CMK (cell line): ENCODE data around the gene HSPA6.
"Not testable (repeated sequence)": the region's sequence is repeated elsewhere in the genome, so short reads cannot be mapped to it uniquely, and the experiment has no call there.

ENCODE experiments used
- DNase-seq: peaks from one replicate; pipeline ENCODE4 v3.0.0-alpha.2; 2010; ENCODE audit warnings: low read depth

HSPA6 gene

DNA sequence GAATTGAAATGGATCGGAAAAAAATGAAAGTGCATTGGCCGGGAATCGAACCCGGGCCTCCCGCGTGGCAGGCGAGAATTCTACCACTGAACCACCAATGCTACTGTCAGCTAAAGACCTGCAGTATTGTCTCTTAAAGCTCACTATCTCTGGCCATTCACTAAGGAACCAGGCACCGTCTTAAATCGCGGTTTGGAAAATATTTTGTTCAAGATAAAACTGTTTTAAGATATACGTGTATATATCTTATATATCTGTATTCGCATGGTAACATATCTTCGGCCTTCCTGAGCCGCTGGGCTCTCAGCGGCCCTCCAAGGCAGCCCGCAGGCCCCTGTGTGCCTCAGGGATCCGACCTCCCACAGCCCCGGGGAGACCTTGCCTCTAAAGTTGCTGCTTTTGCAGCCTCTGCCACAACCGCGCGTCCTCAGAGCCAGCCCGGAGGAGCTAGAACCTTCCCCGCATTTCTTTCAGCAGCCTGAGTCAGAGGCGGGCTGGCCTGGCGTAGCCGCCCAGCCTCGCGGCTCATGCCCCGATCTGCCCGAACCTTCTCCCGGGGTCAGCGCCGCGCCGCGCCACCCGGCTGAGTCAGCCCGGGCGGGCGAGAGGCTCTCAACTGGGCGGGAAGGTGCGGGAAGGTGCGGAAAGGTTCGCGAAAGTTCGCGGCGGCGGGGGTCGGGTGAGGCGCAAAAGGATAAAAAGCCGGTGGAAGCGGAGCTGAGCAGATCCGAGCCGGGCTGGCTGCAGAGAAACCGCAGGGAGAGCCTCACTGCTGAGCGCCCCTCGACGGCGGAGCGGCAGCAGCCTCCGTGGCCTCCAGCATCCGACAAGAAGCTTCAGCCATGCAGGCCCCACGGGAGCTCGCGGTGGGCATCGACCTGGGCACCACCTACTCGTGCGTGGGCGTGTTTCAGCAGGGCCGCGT, at the start of gene HSPA6:
Gene HSPA6, plus strand, starts transcription at position 724 of the 925 bp plus-strand sequence. Its CDS starts 119 bp downstream, at position 843.
- DNase-seq: not testable (repeated sequence)

DNA sequence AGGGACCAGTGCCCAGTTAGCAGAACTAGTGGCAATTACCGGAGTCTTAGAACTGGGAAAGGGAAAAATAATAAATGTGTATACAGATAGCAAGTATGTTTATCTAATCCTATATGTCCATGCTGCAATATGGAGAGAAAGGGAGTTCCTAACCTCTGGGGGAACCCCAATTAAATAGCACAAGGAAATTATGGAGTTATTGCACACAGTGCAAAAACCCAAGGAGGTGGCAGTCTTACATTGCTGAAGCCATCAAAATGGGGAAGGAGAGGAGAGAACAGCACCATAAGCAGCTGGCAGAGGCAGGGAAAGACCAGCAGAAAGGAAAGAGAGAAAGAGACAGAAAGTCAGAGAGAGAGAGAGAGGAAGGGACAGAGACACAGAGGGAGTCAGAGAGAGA, 46.6 kb upstream of the HSPA6 start:
- DNase-seq: not testable (repeated sequence)

DNA sequence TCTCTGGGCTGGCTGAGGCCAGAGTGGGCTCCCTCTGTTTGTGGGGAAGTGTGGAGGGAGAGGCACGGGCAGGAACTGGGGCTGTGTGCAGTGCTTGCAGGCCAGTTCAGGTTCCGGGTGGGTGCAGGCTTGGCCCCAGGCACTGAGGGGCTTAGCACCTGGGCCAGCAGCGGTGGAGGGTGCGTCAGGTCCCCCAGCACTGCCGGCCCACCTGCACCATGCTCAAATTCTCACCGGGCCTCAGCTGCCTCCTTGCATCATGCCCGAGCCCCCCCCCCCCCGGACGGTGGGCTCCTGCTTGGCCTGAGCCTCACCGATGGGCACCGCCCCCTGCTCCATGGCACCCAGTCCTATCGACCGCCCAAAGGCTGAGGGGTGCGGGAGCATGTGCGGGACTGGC, 45.4 kb upstream of the HSPA6 start:
- DNase-seq: no peak

DNA sequence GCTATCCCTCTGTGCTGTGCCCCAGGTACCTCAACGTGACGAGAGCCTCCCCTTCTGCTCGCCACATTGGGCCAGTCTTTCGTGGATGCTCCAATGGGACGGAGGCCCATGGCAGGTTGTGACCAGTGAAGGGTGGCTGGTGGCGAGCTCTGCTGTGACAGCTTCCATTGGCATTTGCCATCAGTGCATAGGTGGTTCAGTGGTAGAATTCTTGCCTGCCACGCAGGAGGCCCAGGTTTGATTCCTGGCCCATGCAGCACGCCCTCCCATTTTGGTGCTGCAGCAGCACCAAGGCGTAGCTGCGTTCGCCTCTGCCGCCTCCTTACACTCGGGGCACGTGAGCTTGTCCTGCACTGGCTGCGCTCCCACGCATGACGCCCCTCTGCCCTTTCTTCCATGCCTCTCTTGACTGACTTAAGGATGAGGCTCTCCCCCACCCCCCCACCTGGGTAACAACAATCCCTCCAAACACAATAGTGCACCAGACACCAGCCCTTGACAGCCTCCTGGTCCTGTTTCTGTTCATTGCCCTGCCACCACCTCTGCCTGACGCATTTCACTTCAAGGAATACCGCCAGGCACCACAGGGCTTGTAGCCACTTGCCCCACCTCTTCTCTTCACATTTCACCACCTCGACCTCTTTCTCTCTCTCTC, 43.8 kb upstream of the HSPA6 start:
- DNase-seq: no peak

DNA sequence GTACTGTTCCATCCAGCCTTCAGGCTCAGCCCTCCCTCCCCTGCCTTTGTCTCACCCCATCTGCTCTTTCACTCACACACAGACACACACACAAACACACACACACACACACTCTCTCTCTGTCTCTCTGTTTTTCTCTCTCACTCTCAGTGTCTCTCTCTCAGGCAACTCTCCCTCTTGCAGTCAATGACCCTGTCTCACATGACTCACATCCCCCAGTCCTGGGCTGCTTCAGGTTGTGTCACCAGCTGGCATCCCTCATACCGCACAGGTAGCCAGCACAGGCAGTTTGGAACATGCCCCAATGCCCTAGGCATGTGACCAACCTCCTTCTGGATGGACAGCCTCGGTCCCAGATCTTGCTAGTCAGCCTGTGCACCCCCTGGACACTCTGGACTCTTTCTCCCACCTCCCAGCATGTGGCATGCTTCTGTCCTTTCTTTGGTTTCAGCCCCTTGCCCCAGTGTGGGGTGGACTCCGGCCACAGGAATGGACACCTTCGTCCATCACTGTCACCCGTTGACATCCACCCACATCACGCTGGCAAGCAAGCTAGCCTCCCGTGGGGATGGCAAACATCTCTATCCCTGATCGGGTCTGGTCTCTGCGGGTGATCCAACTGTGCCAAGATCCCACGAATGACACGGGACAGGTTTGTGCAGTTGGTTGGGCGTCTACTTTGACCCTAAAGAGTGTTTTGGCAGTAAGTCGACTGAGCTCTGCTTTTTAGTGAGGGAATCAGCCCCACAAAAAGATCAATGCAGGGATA, 42.5 kb upstream of the HSPA6 start:
- no peak for DNase-seq

DNA sequence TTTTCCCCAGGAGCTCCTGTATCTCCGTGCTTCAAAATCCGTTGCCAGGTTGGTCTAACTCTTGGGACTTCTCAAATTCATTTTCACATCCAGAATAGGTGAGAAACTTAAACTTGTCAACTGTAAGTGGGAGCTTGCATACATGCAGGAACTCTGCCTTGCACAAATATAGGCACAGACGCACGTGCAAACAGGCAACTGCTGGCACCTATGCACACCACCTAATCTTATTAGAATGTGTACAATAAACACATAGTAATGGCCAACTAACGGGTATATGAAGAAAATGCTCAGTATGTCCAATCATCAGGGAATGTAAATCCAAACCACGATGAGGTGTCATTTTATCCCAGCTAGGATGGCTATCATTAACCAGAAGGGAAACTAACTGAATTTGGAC, 41.7 kb upstream of the HSPA6 start:
- DNase-seq: no peak

DNA sequence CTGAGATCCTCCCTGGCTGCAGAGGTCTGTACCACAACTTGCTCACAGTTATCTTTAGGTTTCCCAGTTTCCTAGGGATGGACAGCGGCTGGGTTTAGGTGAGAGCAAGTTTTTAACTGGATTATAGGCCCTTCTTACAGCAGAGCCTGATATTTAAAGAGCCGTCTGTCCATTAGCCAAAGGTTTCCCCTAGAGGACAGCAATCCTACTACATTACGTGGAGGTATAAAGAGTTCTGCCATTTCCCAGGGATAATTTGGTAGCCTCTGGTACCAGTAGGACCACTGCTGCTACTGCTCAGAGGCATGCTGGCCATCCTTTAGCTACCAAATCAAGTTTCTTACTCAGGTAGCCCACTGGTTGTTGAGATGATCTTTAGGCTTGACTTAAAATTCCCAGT, 41.0 kb upstream of the HSPA6 start:
- no peak for DNase-seq

DNA sequence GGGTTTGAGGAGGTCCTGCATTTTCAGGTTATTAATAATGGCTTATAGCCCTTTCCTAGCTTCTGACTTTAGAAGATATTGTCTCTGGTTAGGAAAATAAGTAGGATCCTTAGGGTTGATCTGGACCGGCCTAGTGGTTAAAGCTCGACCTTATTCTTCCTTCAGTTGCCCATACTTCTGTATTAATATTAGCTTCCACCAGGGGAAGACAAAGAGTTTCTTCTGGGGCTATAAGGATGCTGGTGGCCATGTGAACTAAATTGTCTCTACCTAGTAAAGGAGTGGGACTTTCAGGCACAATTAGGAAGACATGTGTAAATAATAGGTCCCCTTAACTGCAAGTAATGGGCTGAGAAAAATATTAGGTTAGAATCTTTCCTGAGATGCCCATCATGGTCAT, 39.7 kb upstream of the HSPA6 start:
- no peak for DNase-seq

DNA sequence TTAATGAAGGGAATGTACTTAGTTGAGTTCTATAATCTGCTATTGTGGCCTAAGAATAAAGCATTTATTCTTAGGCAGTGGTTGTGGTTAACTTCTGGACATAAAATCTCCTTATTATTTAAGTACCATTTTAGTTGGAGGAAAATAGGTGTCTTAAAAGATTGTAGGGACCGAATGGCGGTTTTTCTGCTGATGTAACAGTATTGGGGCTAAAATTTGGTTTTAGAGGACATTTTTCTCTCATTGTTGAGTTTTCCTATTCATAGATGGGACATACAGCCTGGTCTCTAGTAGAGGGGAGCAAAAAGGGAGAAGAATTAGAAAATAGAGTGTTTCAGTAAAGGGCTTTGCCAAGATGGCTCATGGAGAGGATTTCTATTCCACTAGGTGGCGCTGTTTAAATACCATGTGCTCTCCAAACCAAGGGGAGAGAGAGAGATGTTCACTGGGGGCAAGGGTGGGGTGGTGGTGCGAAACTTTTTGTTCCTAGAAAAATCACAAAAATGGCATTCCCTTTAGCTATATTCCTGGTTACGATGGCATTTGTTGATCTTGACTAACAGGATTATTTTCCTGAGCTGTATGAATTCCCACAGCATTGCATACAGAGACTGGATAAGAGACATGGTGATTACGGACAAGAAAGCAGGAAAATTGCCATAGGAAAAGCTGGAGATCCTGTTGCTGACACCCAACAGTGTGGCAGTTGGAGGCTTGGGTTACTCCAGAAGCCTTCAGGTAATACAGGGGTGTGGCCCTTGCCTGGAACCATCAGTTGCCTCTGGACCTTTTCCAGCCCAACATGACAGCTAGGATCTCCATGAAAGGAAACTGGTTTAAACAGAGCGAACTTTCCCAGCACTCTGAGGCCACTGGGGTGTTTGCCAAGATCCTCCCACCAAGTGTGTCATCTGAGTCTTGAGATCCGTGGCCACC, 37.3 kb upstream of the HSPA6 start:
- DNase-seq: peak; percentile 79

DNA sequence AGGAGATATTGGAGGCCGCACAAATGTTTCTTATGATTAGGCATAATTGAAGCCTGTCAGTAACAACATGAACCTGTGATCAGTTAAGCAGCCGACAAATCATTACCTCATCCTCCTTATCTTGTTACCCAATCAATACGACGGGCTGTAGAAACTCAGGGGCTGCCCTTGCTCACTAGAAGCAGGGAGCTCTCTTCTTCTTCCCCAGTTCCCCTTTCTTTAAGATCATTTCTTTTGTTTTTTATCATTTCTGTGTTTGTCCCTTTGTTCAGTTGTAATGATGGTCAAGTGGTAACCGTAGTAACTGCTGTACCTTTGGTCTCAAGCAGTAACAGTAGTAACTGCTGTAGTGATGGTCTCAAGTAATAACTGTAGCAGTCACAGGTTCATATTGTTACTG, 32.9 kb upstream of the HSPA6 start:
- no peak for DNase-seq

DNA sequence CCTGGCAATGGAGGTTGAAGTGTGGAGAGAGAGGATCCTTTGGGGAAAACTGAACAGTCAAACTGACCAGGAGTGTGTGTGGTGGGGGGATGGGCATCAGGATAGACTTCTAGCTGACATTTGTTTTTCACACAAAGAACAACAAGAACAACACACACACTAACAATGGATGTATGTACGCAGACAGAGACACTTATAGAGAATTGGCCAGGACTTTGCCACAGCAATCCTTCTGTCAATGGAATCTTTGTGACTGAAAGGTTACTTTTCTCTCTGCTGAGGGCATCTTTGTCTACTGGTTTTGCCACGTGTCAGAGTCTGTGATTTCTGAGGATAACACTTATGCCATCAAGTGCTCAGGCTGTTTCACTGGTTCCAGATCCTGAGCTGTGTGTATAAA, 31.5 kb upstream of the HSPA6 start:
- no peak for DNase-seq

DNA sequence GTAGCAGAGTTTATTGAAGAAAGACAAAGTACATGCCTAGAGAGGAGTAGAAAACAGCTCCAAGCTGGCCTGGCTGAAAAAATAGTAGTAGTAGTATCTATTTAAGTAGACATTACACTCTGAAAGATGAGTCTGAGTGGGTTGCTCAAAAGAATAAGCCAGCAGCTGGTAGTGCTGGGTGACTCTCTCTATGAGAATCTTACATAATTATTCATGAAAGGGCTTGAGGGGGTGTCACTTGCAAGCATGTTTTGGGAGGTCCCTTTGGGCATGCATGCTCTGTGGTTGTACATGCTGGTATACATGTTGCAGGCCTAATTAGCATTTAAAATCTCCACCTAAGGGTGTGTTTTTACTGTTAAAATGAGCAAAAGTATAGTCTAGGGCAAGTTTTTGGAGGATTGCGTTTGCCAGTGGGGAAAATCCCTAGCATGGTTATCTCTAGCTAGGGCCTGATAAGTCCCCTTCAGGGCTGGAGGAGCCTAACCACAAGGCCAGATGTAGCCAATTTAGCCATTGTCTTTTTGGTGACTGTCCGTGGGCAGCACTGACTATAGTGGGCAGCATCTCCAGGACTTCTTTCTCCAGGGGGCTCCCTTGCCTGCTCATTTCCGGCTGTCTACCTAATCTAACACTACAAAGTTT, 30.1 kb upstream of the HSPA6 start:
- DNase-seq: no peak

DNA sequence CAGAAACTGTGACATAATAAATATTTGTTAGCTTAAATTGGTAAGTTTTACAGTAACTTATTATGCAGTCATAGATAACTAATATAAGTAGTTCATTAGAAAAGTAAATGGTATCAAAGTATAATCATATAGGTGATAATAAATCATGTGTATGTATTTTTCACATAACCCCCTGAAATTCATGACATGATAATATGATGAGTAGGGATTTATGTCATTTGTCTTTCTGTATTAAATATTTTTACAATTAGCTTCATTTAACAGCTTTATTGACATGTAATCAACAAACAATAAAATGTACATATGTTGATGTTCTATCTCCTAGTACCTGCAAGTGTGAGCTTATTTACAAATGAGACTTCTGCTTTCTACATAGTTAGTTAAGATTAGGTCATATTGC, 28.9 kb upstream of the HSPA6 start:
- DNase-seq: no peak

DNA sequence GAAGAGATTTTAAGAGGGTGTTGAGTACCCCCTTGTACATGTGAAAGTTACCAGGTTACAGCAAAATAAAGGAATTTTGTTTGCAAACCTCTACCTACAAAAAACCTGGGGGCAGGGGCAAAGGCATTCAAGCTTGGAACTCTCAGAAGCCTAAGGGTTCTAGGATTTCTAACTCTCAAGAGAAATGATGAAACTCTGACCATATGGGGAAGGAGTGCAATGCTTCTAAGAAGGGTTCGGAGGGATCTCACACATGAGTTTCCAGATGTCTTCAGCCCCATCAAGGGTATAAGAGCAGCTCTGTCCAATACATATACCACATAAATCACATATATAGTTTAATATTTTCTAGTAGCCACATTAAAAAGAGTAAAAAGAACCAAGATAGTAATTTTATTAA, 26.4 kb upstream of the HSPA6 start:
- DNase-seq: no peak

DNA sequence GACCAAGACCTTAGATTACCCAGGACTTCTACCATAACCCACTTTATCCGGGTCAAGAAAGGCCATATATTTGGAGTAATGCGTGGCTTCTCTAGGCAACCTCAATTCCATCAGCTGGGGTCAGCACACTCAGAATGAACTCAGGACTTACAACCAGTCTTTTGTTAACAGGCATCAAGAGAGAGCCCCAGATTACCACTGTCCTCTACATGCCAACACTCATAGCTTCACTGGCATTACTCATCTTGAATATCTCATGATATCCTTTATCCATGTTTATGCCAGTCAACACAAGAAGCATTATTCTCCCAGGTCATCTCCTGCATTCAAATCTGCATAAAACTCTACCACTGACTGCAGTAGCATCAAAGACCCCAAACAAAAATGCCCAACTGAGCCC, 25.7 kb upstream of the HSPA6 start:
- DNase-seq: no peak

DNA sequence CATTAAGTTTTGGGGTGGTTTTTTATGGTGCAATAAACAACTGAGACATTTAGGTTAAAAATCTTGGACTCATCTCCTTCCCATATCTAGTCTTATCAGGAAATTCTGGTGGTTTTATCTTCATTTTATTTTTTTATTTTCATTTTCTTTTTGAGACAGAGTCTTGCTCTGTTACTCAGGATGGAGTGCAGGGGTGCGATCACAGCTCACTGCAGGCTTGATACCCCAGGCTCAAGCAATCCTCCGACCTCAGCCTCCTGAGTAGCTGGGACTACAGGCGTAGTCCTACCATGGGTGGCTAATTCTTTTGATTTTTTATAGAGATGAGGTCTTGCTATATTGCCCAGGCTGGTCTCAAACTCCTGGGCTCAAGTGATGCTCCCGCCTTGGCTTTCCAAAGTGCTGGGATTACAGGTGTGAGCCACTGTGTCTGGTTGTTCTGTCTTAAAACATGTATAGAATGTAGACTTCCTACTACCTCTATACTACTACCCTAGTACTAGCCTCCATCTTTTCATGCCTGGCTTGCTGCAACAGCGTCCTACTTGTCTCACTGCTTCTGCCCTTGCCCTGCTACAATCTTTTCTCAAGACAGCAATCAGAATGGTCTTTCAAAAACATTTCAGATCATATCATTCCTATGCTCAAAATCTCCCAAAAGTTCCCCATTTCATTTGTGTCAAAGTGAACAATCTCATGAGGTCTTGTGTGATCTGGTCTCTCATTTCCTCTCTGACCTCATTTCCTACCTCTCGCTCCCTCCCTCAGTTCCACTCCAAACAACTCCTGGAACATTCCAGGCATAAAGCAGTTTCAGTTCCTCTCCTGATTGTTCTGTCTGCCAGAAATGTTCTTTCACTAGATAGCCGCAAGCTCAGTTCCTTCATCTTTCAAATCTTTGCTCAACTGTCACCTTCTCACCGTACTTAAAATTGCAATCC, 25.0 kb upstream of the HSPA6 start:
- DNase-seq: no peak

DNA sequence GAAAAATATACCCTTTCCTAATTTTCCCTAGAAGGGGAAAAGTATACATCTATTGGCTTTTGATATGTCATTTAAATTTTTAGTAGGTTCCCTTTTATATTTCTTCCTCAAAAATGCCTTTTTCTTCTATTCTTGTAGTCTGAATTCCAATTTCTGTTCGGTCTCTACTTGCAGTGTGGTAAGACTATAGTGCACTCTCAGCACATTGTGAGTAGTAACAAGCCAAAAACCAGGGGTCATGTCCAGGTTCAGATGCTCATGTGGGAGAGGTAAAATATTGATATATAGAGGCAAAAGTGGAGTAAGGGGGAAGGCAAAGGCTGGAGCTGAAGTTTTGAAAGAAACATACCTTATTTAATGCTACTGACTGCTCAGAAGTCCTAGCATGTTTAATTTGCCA, 23.1 kb upstream of the HSPA6 start:
- no peak for DNase-seq

DNA sequence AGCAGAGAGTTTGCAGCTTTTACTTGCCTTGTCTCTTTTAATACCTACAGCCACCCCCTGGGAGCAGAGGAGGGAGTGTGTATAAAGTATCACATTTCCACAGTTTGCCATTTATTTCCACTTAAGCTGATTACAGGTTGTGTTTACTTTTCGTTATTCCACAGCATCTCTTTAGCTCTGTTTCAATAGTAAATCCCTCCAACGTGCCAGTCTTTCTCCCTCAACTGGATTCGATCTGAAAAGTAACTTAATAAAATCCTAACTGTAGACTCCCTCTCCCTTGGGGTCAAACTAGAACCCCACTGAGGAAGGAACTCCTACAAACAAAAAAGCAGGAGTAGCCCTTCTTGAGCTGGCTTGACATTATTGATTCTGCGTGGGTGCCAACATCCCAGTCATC, 22.2 kb upstream of the HSPA6 start:
- no peak for DNase-seq

DNA sequence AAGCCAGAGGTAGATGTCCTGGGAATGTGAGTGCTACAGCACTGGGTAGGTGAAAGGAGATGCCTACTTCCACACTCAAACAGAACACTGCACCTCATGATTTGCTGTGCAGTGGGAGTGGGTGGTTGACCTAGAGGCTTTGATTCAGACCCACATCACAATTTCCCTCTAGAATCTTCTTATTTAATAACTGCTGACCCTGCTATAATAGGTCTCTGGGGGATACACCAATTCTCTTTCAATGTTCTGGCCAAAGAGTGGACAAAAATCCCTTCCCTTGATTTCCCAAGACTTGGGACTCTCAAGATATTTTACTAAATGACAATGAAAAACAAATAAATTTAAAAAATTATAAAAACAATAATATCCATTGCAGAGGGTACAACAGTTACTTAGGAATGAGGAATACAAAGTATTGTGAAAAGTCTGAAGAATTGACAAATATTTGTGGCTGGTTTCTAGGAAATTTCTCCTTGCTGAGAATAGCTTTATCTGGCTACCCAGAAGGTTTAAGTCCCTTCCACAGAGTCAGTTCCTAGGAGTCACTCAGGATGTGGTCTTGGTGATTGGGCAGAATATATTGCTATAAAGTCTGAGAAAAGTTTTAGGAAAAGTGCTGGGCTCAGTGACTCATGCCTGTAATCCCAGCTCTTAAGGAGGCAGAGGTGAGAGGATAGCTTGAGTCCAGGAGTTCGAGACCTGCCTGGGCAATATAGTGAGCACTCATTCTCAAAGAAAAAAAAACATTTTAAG, 21.5 kb upstream of the HSPA6 start:
- peak; percentile 72 for DNase-seq
